Esophagus squamous epithelium (tissue), 4 donors: Measurements from ENCODE around the gene CIDEB.
A peak's percentile ranks its signal among the peaks of the same experiment; 100 is the strongest.

Experiments
- CTCF ChIP-seq, 6 experiments: fragments of 450-650 bp in 4 of 6; fragments of 200-600 bp in 2 of 6; sonication (generic) in 2 of 6; IDR thresholded peaks; one replicate each; pipeline ENCODE4 v1.5.1; 2016 to 2019; ENCODE audit warnings: antibody characterized with exemption in 6 of 6, mild to moderate bottlenecking in 4 of 6, moderate library complexity in 4 of 6
- POLR2A ChIP-seq, 4 donors: fragments of 450-650 bp; IDR thresholded peaks; one replicate each; pipeline ENCODE4 v1.6.1; 2017; ENCODE audit warnings: antibody characterized with exemption in 4 of 4, mild to moderate bottlenecking in 4 of 4, moderate library complexity in 3 of 4

- TF ChIP-seq CTCF (IDR thresholded peaks at IDR 0.05) (peak; percentile 61 to 85 (median 76)), POLR2A (IDR thresholded peaks at IDR 0.05) (no peak)
Measured at GRCh38 chr14:24332268-24332993, 24.7 kb upstream of the CIDEB start.
